ENCODE results near the gene TEX51.

TEX51 gene

GRCh38 chr2:126879348-126880298, 19.1 kb upstream of the TEX51 start:
- DNase-seq = no peak

GRCh38 chr2:126880324-126880723, 18.4 kb upstream of the TEX51 start:
- no peak for DNase-seq

GRCh38 chr2:126880817-126881216, 17.9 kb upstream of the TEX51 start:
- DNase-seq = no peak

- DNase-seq = no peak
Measured at GRCh38 chr2:126881591-126881990, 17.1 kb upstream of the TEX51 start.

- no peak for DNase-seq
Measured at GRCh38 chr2:126882181-126882580, 16.5 kb upstream of the TEX51 start.

GRCh38 chr2:126882736-126883665, 15.7 kb upstream of the TEX51 start:
- no peak for DNase-seq

GRCh38 chr2:126883666-126884040, 15.0 kb upstream of the TEX51 start:
- DNase-seq = no peak

- DNase-seq = no peak
Measured at GRCh38 chr2:126884861-126885750, 13.6 kb upstream of the TEX51 start.

GRCh38 chr2:126885751-126886210, 12.9 kb upstream of the TEX51 start:
- DNase-seq = no peak

- peak; percentile 49 for DNase-seq
Measured at GRCh38 chr2:126886211-126886915, 12.3 kb upstream of the TEX51 start.

GRCh38 chr2:126886916-126887280, 11.8 kb upstream of the TEX51 start:
- no peak for DNase-seq

- DNase-seq = no peak
Measured at GRCh38 chr2:126887506-126887905, 11.2 kb upstream of the TEX51 start.

- no peak for DNase-seq
Measured at GRCh38 chr2:126888046-126888445, 10.6 kb upstream of the TEX51 start.

GRCh38 chr2:126889071-126889470, 9.6 kb upstream of the TEX51 start:
- DNase-seq = no peak

GRCh38 chr2:126889496-126890135, 9.1 kb upstream of the TEX51 start:
- no peak for DNase-seq

- no peak for DNase-seq
Measured at GRCh38 chr2:126890136-126890510, 8.6 kb upstream of the TEX51 start.

GRCh38 chr2:126890551-126891450, 7.9 kb upstream of the TEX51 start:
- DNase-seq = no peak

- no peak for DNase-seq
Measured at GRCh38 chr2:126891681-126892500, 6.8 kb upstream of the TEX51 start.

GRCh38 chr2:126893153-126893552, 5.5 kb upstream of the TEX51 start:
- no peak for DNase-seq
